ENCODE data around the gene ICAM2.
A peak's percentile ranks its signal among the peaks of the same experiment; 100 is the strongest.

- TF ChIP-seq POLR2A (IDR thresholded peaks at IDR 0.05): no peak
- TF ChIP-seq CTCF (IDR thresholded peaks at IDR 0.05): peak; percentile 63 to 79 (median 68)
- no peak for TF ChIP-seq POLR2AphosphoS5 (IDR thresholded peaks at IDR 0.05; ENCODE audit: insufficient read depth in 1 of 2, low read depth in 1 of 2)
These were observed 8.5 kb upstream of the ICAM2 start for GRCh38 chr17:64028874-64029464.

Data from vagina (tissue), 2 donors.